ENCODE data around the gene COL4A1.

The COL4A1 gene

GRCh38 chr13:110308656-110309359 is 1.9 kb upstream of the COL4A1 start:
- no peak for DNase-seq

DNA sequence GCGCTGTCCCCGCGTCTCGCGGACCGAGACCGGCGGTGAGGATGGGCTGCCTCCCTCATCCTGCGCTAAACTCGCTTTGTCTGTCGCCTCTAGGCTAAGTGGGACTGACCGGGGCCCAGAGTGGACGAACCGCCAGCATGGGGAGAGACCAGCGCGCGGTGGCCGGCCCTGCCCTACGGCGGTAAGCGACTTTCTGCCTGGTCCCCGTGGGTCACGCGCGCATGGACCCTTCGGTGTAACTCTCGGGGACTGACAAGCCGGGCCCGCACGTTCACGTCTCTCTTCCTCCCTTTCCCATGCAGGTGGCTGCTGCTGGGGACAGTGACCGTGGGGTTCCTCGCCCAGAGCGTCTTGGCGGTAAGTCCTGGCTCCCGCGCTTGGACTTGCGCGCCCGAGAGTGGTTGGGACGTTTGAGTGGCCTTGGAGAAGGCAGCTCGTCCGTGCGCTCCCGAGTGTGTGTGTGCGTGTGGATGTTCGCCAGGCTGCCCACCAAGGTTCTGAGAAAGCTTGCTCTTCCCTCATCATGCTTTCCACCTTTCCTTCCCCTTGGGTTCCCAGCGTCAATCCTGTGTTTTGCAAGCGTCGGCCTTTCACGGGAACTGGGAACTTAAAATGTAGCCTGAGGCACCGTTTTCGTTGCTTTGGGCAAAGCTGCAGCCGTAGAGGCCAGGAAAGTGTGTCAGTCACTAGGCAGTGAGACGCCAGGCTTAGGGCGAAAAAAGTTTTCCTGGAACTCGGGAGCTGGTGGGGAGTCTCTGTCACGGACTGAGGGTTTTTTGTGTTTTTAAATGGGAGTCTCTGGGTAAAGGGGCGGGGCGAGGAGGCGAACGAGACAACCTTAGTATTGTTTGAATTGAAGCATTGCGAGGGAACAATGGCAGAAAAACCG is 1.1 kb upstream of the COL4A1 start:
- no peak for DNase-seq

DNA sequence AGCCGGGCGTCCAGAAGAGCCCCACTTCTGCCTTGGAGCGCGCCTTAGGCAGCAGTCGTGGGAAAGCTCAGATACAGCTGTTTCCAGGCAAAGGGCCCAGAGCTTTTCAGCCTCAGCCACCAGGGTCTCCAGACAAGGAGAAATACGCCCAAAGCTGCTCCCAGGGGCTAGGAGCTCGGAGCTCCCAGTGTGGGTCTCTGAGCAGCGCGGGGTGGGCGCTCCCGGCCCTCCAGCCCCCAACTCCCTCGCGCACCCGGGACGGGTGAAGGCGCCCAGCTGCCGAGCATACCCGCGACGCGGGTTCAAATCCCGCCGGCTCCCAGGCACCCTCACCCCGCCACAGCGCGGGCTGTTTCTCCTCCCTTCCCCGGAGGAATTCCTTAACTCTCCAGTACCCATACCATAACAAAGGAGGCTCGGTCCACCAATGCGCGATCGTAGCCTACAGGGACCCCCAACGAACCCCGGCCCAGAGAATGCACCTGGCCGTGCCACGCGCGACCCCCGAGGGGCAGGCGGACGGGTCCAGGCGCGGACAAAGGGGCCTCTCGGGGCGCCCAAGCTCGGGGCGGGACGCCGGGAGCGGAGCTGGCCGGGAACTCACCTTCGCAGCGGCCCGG is 507 bp downstream of the COL4A1 start:
- no peak for DNase-seq

GRCh38 chr13:110305949-110306339 is 1.0 kb downstream of the COL4A1 start:
- no peak for DNase-seq

DNA sequence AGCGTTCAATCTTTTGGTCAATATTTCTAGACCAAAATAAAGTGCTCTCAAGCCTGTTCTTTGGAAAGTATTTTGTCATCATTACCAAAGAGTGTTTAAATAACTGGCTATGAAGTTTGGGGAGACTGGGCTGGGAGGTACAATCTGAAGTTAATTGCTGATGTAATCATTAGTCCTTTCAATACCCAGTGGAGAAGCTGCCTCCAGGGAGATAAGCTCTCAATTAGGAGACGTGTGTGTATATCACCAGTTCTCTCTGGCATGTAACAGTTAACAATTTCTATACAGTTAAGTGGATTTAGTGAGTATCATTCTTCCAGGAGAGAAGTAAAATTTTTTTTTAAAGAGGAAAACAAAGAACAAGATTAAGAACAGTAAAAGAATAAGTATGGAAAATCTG is 1.4 kb downstream of the COL4A1 start:
- no peak for DNase-seq

- DNase-seq = no peak
Observed at GRCh38 chr13:110305001-110305400, 2.0 kb downstream of the COL4A1 start.

GRCh38 chr13:110304256-110304655 is 2.7 kb downstream of the COL4A1 start:
- no peak for DNase-seq

DNA sequence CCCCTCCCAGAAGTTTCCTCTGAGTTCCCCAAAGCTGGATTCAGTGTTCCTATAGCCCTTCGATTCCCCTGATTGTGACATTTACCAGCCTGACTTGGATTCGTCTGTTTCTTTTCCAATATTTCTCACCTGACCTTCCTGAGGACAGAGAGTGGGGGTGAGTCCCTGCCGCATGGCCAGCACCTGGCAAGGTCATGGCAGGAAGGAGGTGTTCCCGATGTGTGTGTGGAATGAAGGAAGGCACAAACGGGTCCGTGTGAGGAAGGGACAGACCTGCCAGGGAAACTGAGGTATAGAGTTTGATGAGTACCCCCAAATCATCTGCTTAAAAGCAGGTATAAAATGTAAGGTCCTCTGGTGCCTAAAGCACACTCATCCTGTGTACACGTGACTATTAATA is 3.3 kb downstream of the COL4A1 start:
- no peak for DNase-seq

- no peak for DNase-seq
Observed at GRCh38 chr13:110302997-110303396, 4.0 kb downstream of the COL4A1 start.

- DNase-seq = no peak
Observed at GRCh38 chr13:110301606-110302553, 5.1 kb downstream of the COL4A1 start.

DNA sequence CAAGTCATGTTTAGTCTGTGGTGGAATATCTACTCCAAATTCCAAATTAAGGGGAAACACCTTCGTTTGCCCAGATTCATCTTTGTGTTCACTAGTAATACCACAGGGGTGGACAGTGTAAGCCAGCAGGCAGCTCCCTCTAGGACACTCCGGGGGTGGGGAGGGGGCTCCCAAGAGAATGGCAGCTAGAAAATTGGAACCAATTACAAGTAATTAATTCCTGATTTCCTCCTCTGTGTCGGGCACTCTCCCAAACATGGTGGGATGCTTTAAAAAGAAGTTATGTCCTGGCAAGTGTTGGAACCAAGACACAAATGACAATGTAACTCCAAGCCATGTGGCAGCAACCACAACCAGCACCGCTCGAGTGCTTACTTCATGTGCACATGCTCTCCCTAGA is 5.9 kb downstream of the COL4A1 start:
- no peak for DNase-seq

DNA sequence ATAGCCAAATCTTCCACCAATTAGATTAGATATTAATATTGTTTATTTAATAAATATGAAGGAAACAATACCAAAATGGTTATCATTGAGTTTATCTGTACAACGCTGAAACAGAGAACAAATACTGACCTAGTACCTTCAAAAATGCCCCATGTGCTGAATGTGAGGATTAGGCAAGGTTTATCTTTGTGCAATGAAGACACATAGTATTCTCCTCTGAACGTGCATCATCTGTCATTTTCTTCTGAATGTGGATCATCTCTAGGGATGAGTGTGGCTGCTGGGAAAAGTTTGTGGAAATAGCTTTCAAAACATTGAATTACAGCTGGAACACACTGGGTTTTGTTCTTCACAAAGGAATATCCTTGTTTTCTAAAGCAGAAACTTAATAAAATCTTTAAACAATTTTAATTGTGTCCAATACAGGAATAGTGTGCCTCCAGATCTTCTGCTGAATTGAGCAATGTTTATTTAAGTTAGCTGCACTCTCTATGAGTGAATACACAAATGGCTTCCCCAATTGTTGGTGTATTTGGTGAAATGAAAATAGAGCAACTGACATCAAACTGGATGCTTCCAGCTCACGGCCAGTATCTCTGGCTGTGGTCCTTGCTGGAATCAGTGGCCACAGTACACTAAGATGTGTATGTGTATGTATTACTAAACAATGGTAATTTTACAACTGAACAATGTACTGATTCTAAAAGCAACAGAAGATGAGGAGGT is 6.7 kb downstream of the COL4A1 start:
- DNase-seq = no peak

DNA sequence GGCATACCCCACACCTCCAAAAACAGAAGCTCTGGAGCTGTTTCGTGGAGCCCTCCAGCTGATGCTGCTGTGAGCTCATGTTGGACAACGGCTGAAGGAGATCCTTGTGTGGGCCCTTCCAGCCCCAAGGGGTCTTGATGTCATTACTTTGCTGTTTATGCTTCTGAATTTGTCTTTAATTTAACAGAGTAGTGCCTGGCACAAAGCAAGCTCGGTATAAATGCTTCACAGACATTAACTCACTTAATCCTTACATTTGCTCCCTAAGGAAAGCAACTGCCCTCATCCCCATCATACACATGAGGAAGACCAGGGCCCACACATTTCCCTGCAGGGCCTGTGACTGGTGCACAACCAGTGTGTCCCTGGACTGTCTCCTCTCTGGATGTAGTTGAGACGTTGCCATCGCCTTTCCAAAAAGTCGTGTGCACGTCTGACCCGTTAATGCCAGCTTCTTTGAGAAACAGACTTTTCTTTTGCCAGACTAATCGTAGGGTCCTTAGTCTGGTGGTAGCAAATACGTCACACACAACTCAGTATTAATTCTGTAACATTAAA is 7.6 kb downstream of the COL4A1 start:
- no peak for DNase-seq

GRCh38 chr13:110298505-110299282 is 8.3 kb downstream of the COL4A1 start:
- DNase-seq = no peak

DNA sequence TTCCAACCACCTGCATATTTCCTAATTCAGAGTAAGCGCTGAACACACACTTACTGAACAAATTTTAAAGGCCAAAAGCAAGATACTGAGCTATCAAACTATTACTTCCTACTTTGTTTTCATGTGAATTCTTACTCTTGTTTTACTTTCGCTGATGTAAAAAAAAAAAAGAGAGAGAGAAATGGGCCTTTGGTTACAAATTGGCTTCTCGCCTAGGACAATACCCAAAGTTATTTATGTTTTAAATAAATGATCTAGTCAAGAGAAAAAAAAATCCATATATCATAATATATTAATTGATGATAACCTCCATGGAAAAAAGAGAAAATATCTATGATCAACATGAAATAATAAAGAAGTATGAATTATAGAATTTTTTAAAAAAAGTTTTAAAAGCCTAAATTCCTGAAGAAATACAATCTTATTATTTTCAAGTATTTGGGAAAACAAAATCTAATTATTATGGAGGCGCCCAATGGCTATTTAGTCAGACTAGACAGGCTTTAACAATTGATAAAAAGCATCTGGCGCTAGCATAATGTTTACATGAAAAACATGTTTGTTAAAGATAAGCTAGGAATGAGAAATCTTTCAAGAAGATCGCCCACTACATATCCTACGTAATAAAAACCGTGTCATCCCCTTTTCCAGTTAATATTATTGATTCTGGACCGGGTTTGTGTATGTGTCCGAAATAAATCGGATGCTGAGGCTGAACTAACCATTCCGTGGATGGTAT is 9.0 kb downstream of the COL4A1 start:
- no peak for DNase-seq

GRCh38 chr13:110297011-110297410 is 9.9 kb downstream of the COL4A1 start:
- DNase-seq = no peak

GRCh38 chr13:110294622-110295021 is 12.3 kb downstream of the COL4A1 start:
- no peak for DNase-seq

- no peak for DNase-seq
Observed at GRCh38 chr13:110294146-110294545, 12.8 kb downstream of the COL4A1 start.

GRCh38 chr13:110293649-110294048 is 13.3 kb downstream of the COL4A1 start:
- DNase-seq = no peak

DNA sequence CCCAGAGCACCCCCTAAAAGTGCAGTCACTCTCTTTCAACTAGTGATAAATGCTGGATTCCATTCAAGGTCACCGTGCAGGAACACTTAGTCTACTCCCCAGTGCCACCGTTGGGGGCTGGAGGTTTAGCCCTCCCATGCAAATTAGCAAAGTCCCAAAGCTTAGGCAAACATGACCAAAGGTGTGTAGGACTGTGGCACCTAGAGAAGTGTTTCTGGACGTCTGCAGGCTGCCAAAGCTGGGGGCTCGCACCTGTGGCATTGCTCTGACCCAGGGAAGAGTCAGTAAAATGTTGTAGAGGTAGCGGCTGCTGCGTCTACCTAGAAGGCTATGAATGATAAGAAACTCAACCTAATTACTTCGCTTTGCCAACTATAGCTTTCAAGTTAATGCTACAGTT is 13.9 kb downstream of the COL4A1 start:
- DNase-seq = no peak
